ENCODE data around the gene BARHL1.

Gene BARHL1

GRCh38 chr9:132587592-132587955, 5.2 kb downstream of the BARHL1 start:
- Histone ChIP-seq H3K9me3 (ENCODE audit: insufficient read depth, low read length) (no peaks in the 10 kb centered on the region), H4K20me1 (ENCODE audit: insufficient read depth, low read length) (no peaks in the 10 kb centered on the region), H3K27ac (ENCODE audit: low read length) (no peak overlapping the region), H3K4me3 (ENCODE audit: low read length) (no peak overlapping the region), H3K4me2 (ENCODE audit: low read length) (no peak overlapping the region), H3K9ac (ENCODE audit: low read length) (no peak overlapping the region), H3K27me3 (ENCODE audit: low read depth, low read length) (no peaks in the 10 kb centered on the region), H2AFZ (ENCODE audit: low read depth, low read length) (no peak overlapping the region), H3K4me1 (ENCODE audit: low read length) (peaks cover 9% of the 10 kb centered on the region), H3K79me2 (ENCODE audit: low read length) (no peaks in the 10 kb centered on the region), H3K36me3 (replicated peaks; ENCODE audit: low read depth, low read length) (no peaks in the 10 kb centered on the region)
- no peak for TF ChIP-seq EZH2phosphoT487 (IDR thresholded peaks at IDR 0.05; ENCODE audit: low read depth)
- no peak for TF ChIP-seq CTCF (IDR thresholded peaks at IDR 0.05; ENCODE audit: low read depth, low read length)

- Histone ChIP-seq H3K9me3 (ENCODE audit: insufficient read depth, low read length) (no peaks in the 10 kb centered on the region), H3K4me3 (ENCODE audit: low read length) (no peak overlapping the region), H3K27me3 (ENCODE audit: low read depth, low read length) (no peaks in the 10 kb centered on the region), H2AFZ (ENCODE audit: low read depth, low read length) (no peak overlapping the region), H4K20me1 (ENCODE audit: insufficient read depth, low read length) (no peaks in the 10 kb centered on the region), H3K9ac (ENCODE audit: low read length) (no peak overlapping the region), H3K27ac (ENCODE audit: low read length) (no peak overlapping the region), H3K4me2 (ENCODE audit: low read length) (no peak overlapping the region), H3K79me2 (ENCODE audit: low read length) (no peaks in the 10 kb centered on the region), H3K36me3 (replicated peaks; ENCODE audit: low read depth, low read length) (no peaks in the 10 kb centered on the region), H3K4me1 (ENCODE audit: low read length) (peaks cover 9% of the 10 kb centered on the region)
- TF ChIP-seq CTCF (IDR thresholded peaks at IDR 0.05; ENCODE audit: low read depth, low read length) (no peak), EZH2phosphoT487 (IDR thresholded peaks at IDR 0.05; ENCODE audit: low read depth) (no peak)
These were observed 5.7 kb downstream of the BARHL1 start for GRCh38 chr9:132588098-132588497.

DNA sequence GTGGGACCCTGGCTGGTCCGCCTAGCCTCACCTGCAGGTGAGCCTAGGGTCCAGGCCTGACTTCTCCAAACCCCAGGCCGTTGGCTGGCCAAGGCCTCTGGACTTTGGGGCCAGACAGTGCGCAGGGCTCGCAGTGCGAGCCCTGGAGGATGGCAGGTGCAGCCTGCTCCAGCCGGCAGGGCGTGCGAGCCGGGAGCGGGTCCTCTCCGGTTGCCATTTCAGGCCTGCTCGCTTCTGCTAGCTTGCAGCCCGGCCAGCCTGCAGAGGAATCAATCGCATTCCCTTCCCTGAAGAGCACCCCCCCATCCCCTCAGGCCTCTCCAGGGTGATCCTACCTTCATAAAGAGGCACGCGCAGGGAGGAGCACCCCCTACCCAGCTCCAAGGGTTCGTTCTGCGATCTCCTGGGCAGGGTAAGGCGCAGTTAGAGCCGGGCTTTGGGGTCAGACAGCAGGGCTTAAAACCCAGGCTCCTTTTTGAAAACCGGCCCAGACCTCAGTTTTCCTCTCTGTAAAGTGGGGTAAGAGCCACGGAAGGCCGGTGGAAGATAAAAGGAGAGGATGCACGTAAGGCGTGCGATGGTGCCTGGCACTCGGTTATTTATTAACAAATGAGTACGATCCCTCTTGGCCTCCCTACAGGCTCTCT, 6.2 kb downstream of the BARHL1 start:
- H3K9ac ChIP-seq (ENCODE audit: low read length) = no peak overlapping the region
- no peaks in the 10 kb centered on the region for H3K27me3 ChIP-seq (ENCODE audit: low read depth, low read length)
- H3K4me1 ChIP-seq (ENCODE audit: low read length) = peaks cover 9% of the 10 kb centered on the region
- H3K4me2 ChIP-seq (ENCODE audit: low read length) = no peak overlapping the region
- H3K27ac ChIP-seq (ENCODE audit: low read length) = no peak overlapping the region
- no peak overlapping the region for H2AFZ ChIP-seq (ENCODE audit: low read depth, low read length)
- TF ChIP-seq CTCF (IDR thresholded peaks at IDR 0.05; ENCODE audit: low read depth, low read length) (no peak), EZH2phosphoT487 (IDR thresholded peaks at IDR 0.05; ENCODE audit: low read depth) (no peak)
- no peaks in the 10 kb centered on the region for H3K9me3 ChIP-seq (ENCODE audit: insufficient read depth, low read length)
- no peaks in the 10 kb centered on the region for H3K79me2 ChIP-seq (ENCODE audit: low read length)
- peaks cover 4% of the 10 kb centered on the region for H3K36me3 ChIP-seq (replicated peaks; ENCODE audit: low read depth, low read length)
- H4K20me1 ChIP-seq (ENCODE audit: insufficient read depth, low read length) = no peaks in the 10 kb centered on the region
- no peak overlapping the region for H3K4me3 ChIP-seq (ENCODE audit: low read length)

DNA sequence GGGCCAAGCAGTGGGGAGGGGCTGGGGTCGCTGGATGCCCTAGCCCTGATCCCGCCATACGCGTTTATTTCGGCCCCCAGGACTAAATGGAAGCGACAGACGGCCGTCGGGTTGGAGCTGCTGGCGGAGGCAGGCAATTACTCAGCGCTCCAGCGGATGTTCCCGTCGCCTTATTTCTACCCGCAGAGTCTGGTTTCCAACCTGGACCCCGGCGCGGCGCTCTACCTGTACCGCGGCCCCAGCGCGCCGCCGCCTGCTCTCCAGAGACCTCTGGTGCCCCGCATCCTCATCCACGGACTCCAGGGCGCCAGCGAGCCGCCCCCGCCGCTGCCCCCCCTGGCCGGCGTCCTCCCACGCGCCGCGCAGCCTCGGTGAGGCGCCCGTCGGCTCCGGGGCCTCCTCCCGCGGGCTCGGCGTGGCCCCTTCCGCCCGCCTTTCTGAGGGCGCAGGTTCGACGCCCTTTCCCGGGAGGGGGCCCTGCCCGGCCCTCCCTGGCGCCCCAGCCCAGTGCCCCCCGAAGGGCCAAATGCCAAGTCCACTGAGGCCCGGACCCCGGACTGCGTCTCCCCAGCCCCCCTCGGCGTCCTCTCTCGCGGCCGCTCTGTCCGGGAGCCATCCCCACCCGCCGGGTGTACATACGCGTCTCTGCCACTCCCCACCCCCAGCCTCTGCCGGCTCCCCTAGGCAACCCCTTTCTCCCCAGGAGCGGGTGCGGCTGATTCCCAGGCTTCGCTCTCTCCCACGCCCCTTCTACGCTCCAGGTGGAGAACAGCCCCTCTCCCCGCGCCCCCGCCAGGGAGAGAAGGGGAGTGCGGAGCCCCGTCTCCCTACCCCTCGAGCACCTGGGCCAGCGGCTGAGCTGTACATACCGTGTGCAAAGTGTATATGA, 7.0 kb downstream of the BARHL1 start:
- Histone ChIP-seq H3K4me1 (ENCODE audit: low read length) (peaks cover 9% of the 10 kb centered on the region), H3K27me3 (ENCODE audit: low read depth, low read length) (no peaks in the 10 kb centered on the region), H3K4me3 (ENCODE audit: low read length) (no peak overlapping the region)

More for the DNA sequence above, 7.0 kb downstream of the BARHL1 start:
- Histone ChIP-seq H3K9ac (ENCODE audit: low read length) (no peak overlapping the region), H3K79me2 (ENCODE audit: low read length) (no peaks in the 10 kb centered on the region), H3K9me3 (ENCODE audit: insufficient read depth, low read length) (no peaks in the 10 kb centered on the region), H3K4me2 (ENCODE audit: low read length) (no peak overlapping the region), H3K36me3 (replicated peaks; ENCODE audit: low read depth, low read length) (peaks cover 6% of the 10 kb centered on the region), H3K27ac (ENCODE audit: low read length) (no peak overlapping the region), H2AFZ (ENCODE audit: low read depth, low read length) (no peak overlapping the region), H4K20me1 (ENCODE audit: insufficient read depth, low read length) (no peaks in the 10 kb centered on the region)
- TF ChIP-seq CTCF (IDR thresholded peaks at IDR 0.05; ENCODE audit: low read depth, low read length) = no peak
- TF ChIP-seq EZH2phosphoT487 (IDR thresholded peaks at IDR 0.05; ENCODE audit: low read depth) = no peak
